Measurements from ENCODE around the gene MON1A. TPM values are rescaled to one million over a fixed set of nuclear protein-coding genes. Genes with fewer than 3 reads are reported as not detected.

MON1A gene
- total and polyA plus RNA-seq, 10 of the 15 experiments (the other 5 are each of a cell fraction or from before 2014, with no cell fraction given) = 1.3 to 10.5 (median 7.7) TPM

DNA sequence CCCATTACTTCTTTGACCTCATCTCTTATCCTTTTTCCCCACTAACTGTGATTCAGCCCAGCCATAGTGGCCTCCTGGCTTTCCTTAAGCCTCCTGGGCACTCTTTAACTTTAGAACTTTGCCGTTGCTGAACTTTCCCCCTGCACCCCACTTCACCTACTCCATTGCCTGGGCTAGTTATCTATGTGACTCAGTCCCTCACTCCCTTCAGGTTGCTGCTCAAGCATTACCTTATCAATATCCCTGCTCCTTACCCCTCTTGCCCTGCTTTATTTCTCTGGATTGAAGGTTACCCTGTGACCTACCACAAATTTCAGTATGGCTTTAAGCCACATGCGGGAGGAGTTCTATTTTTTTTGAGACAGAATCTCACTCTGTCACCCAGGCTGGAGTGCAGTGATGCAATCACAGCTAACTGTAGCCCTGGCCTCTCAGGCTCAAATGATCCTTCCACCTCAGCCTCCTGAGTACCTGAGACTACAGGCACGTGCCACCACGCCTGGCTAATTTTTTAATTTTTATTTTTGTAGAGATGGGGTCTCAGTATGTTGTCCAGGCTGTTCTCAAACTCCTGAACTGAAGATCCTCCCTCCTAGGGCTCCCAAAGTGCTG, 3.4 kb downstream of the MON1A start (continued):
- no peak for TF ChIP-seq BCLAF1 (IDR thresholded peaks at IDR 0.05)
- no peak for TF ChIP-seq ZNF24 (IDR thresholded peaks at IDR 0.05)

- CTCF ChIA-PET = interaction anchor here (1.1 to 2.5 kb wide), 2 partner anchors 14 to 19 kb away, joined by 3 to 7 read pairs; no protein-coding TSS in a partner anchor
These were observed 4.1 kb downstream of the MON1A start for GRCh38 chr3:49925485-49925884.

More at GRCh38 chr3:49925485-49925884, 4.1 kb downstream of the MON1A start:
- Histone ChIP-seq H3K4me1 (ENCODE audit: control insufficient read depth, insufficient read depth, low read length) (no peaks in the 10 kb centered on the region; the same call in 1 of the 2 replicates), H3K27ac (ENCODE audit: control insufficient read depth, insufficient read depth) (no peak overlapping the region), H2AFZ (ENCODE audit: control insufficient read depth, low read depth, low read length) (no peak overlapping the region), H3K79me2 (ENCODE audit: control insufficient read depth, insufficient read depth, low read length) (no peaks in the 10 kb centered on the region), H3K9me3 (replicated peaks; ENCODE audit: control insufficient read depth, insufficient read depth, low read length) (no peaks in the 10 kb centered on the region), H3K9ac (ENCODE audit: control insufficient read depth, insufficient read depth, low read length) (no peak overlapping the region), H3K4me2 (ENCODE audit: control insufficient read depth, insufficient read depth) (no peak overlapping the region), H3K4me3 (no peak overlapping the region), H3K36me3 (ENCODE audit: control insufficient read depth in 2 of 2, insufficient read depth in 2 of 2, low read length in 1 of 2) (no peaks in the 10 kb centered on the region), H4K20me1 (ENCODE audit: control insufficient read depth, insufficient read depth) (no peaks in the 10 kb centered on the region), H3K27me3 (replicated peaks in 1 of 2; ENCODE audit: control insufficient read depth in 2 of 2, insufficient read depth in 2 of 2, low read length in 1 of 2) (no peaks in the 10 kb centered on the region)
- ATAC-seq (no peak), FAIRE-seq (no peak), DNase-seq (ENCODE audit: low read depth, low spot score) (no peak)
- ChIA-PET SMC1A (ENCODE audit: uncharacterized antibody, unreplicated experiment) (interaction anchor here (0.6 to 1.0 kb wide), 2 partner anchors 50 to 247 kb away, joined by 3 to 4 read pairs; no protein-coding TSS in a partner anchor), RAD21 (ENCODE audit: unreplicated experiment) (no interaction called here), POLR2A (interaction anchor here (1.7 kb wide), 1 partner anchor 9 kb away, joined by 3 read pairs; no protein-coding TSS in a partner anchor)
- no TSS peak for BruUV-seq (replicated peaks)
- in situ Hi-C loops (cut with MboI) (no loop called here), intact Hi-C loops (cut with micrococcal nuclease; ENCODE audit: unreplicated experiment) (no loop called here)
- WGBS (ENCODE audit: insufficient coverage, insufficient replicate concordance, low lambda C conversion rate, missing lambda C conversion rate) = 95% methylated on average over 2 of the region's 2 CpGs
- TF ChIP-seq CHD4 (IDR thresholded peaks at IDR 0.05) = no peak
